ENCODE measurements around the gene PIP5KL1.
A peak's percentile ranks its signal among the peaks of the same experiment; 100 is the strongest.

Gene PIP5KL1

GRCh38 chr9:127968700-127969383 is 38.3 kb upstream of the PIP5KL1 start:
- DNase-seq, result no peak

GRCh38 chr9:127968042-127968441 is 37.5 kb upstream of the PIP5KL1 start:
- no peak for DNase-seq

DNA sequence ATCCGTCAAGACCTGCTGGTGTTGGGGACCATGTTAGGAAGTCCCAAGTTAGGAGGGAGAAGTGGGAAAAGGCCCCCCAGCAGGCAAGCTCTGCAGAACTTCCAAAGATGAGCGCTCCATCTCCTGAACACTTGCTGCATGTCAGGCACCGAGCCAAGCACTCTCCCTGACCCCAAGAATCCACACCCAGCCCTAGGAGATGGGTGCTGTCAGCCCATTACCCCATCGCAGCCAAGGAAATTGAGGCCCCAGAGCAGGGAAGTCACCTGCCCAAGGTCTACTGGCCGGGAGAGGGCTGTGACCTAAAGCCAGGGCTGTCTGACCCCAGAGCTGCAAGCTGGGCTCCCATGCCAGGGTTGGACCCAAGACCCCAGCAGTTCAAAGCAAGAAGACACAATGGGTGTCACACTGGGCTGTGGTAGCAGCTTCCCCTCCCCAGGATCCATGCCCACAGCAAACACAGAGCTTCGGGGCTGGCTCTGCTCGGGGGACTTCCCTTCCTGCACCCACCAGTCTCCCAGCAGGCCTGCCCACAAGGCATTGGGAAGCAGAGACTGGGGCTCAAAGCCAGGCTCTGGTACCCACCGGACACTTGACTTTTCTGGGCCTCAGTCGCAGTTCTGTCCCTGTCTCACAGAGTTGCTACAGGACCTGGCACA is 36.7 kb upstream of the PIP5KL1 start:
- no peak for DNase-seq

GRCh38 chr9:127966416-127967150 is 36.0 kb upstream of the PIP5KL1 start:
- DNase-seq, result no peak

GRCh38 chr9:127965953-127966352 is 35.4 kb upstream of the PIP5KL1 start:
- DNase-seq, result no peak

DNA sequence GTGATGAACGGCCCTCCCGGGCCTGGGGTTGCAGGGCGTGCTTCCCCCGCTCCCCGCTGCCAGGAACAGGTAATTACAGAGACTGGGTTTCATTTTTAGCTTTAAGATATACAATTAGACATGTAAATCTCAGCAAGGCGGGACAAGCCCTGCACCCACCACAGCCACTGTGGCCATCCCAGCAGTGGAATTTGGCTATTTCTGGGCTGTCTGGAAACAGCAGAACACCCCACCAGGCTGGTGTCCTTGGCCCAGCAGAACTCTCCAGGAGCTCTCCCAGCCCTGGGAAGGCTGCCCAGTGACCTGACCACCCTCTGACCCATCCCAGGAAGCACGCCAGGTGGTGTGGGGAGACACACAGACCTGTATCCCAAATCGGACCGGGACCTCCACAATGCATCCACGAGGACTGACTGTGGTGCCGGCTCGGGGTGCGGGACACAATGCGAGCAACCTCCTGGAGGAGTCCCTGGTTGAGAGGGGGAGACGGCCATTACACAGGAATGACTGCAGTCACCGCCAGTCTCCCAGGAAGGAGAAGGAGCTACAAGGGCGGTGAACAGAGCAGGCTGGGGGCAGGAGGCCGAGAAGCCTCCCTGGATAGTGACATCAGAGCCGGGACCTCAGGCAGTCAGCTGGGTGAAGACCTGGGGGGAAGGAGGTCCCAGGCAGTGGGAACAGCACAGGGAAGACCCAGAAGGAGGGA is 32.9 kb upstream of the PIP5KL1 start:
- DNase-seq, result peak; percentile 76

GRCh38 chr9:127963041-127963358 is 32.4 kb upstream of the PIP5KL1 start:
- no peak for DNase-seq

- DNase-seq, result no peak
Measured at GRCh38 chr9:127962278-127962677, 31.7 kb upstream of the PIP5KL1 start.

DNA sequence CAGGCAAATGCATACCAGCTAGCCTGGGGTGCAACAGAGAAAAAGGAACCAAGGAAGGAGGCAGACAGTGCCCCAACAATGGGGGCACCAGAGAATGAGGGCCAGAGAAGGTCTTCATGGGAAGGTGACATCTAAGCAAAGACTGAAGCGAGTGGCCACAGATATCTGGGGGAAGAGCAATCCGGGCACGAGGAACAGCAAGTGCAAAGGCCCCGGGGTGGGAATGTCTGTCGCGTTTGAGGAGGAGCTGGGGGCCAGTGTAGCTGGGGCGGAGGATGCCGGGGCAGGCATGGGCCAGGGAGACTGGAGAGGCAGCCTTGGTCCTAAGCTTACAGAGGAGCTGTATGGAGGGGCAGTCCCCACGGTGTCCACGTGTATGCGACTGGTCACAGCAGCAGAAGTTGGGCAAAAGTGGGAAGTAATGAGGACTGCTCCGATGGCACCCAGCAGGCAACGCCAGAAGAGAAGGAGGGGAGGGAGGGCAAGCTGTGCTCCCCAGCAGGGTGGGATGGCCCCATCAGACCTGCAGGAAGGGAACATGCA is 31.1 kb upstream of the PIP5KL1 start:
- no peak for DNase-seq

GRCh38 chr9:127961155-127961490 is 30.5 kb upstream of the PIP5KL1 start:
- DNase-seq, result no peak

DNA sequence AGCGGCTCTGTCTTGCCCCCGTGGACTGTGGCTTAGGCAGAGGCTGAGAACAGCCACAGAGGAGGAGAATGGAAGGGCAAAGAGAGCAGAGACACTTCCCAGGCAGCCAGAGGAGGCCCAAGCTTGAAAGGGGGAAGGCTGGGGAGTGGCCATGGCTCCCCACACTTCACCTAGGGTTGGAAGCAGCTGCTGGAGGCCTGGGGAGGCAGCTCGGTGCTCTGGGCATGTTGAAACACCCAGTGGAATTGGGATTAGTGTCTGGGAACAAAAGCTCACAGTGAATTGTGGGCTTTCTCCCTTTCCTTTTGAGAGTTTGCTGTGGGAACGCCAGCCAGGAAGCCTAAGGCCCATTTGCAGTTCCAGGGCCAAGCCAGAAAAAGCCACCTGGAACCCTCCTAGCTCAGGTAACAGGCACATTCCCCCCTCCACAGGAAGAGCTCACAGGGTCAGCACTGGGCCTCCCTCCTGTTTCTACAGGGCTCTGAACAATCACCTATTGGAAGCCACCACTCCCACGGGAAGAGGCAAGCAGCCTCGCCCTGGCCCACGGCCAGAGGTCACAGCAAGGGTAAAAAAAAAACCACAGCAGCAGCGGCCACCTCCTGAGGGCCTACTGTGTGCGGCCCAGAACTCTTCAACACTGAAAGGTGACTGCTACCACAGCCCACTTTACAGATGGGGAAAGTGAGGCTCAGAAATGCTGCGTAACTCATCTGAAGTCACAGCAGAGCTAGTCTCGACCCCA is 30.0 kb upstream of the PIP5KL1 start:
- DNase-seq, result no peak

DNA sequence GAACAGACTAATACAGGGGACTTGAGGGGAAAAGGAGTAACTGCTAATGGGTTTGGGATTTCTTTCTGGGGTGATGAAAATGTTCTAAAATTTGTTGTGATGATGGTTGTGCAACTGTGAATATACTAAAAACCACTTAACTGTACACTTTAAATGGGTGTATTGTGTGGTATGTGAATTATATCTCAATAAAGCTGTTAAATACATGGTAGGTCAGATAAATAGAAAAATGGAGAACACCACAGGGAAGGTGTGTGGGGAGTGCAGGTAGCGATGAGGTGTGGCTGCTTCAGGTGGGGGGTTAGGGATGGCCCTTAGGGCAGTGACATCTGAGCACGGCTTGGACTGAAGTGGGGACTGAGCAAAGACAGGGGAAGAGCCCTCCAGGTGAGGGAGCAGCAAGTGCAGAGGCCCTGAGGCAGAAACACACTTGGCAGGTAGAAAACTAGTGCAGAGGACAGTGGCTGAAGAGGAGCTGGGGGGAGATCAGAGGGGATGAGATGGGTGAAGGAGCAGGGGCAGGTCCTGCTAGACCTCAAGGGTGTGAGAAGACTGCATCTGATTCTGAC is 29.3 kb upstream of the PIP5KL1 start:
- no peak for DNase-seq

- DNase-seq, result no peak
Measured at GRCh38 chr9:127959398-127959797, 28.8 kb upstream of the PIP5KL1 start.

DNA sequence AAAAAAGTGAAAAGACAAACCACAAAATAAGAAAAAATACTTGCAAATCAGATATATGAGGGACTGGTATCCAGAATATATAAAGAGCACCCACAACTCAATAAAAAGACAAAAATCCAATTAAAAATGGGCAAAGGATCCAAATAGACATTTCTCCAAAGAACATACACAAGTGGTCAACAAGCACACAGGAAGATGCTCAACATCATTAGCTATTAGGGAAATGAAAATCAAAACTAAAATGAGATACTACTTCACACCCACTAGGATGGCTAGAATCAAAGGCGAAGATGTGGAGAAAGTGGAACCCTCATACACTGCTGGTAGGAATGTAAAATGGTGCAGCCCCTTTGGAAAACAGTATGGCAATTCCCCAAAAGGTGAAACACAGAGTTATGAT is 28.2 kb upstream of the PIP5KL1 start:
- DNase-seq, result no peak

DNA sequence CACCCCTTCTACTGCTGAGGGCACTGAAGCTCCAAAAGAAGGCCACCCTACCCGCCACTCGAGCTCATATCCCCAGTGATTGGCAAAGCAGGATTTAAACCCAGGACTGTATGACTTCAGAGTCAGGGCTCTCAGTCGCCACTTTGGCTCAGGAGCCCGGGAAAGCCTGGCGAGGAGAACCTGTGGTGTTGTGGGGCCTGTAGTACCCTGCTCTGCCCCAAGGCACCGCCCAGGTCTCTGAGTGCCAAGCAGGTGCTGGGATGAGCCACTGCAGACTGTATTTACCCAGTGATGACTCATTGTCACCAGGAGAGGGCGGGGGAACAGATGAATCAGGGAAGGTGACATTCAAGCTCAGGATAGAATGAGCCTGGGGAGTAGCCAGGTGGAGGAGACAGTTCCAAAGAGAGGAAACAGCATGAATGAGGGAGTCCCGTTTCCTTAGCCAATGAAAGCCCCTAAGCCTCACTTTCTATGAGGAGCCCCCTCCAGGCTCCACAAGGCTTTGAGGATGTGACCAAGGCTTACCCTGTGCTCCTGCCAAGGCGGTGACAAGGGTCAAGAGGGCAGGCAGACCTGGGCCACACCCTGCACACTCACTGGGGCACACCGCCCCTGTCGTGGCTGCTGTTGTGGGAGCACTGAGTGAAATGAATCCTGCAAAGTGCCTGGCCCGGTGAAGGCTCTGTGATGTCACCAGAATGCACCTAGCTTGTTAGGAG is 24.9 kb upstream of the PIP5KL1 start:
- DNase-seq, result no peak

DNA sequence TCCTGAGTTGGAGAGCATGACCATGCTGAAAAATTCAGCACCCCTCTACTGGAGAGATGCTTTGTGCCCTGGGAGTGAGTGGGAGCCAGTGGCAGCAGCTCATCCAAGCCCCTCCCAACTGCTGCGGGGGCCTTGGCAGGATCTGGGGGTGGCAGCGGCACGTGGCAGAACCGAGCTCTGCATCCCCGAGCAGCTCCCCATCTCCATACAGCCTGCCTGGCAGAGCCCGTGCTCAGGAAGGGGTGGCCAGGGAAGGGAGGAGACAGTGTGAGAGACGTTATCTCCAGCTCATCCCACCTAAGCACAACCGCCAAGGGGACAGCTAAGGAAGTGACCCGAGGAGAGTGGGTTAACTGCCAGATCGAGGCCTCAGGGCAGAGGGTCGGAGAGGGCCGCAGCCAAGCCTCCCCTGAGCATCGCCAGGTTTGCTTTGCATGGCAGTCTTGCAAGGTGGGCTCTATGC is 24.3 kb upstream of the PIP5KL1 start:
- DNase-seq, result no peak

GRCh38 chr9:127953768-127954505 is 23.4 kb upstream of the PIP5KL1 start:
- no peak for DNase-seq

GRCh38 chr9:127953154-127953553 is 22.6 kb upstream of the PIP5KL1 start:
- no peak for DNase-seq

GRCh38 chr9:127950513-127951289 is 20.1 kb upstream of the PIP5KL1 start:
- no peak for DNase-seq

All from left hindlimb (tissue), 1 donor.